ENCODE results near the gene PTPMT1.

DNA sequence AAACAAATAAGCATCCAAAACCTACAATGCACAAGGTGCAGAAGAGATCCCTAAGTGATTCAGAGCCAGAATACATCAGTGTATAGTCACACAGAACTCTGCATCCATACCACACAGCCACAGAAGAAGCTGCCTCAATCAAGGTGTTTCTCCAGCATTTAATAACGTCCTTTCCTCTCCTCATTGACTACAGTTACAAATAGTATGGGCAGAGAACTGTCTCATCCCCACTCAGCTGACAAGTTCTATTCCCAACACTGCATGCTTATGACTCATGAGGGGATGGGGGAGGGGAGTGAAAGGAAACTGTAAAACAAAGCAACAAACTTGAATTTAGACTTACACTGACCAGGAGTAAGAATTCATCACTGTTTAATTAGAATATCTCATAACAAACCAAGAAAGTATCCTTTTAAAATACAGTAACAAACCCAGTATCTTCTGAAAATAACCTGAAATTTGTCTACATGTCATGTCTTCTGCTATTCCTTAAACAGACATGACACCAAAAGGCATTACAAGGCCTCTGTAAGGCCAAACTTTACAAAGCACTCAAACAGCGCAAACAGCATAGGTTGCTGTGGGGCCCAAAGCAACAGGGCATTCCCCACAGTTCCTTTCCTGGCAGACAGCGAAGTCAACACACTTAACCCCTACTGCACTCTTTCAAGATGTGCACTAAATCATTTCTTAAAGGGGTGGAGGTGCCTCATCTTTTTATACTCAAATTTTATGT lies 41.7 kb upstream of the PTPMT1 start:
- no peak for TF ChIP-seq EZH2phosphoT487 (IDR thresholded peaks at IDR 0.05; ENCODE audit: low read depth)
- TF ChIP-seq, protein P1, sequence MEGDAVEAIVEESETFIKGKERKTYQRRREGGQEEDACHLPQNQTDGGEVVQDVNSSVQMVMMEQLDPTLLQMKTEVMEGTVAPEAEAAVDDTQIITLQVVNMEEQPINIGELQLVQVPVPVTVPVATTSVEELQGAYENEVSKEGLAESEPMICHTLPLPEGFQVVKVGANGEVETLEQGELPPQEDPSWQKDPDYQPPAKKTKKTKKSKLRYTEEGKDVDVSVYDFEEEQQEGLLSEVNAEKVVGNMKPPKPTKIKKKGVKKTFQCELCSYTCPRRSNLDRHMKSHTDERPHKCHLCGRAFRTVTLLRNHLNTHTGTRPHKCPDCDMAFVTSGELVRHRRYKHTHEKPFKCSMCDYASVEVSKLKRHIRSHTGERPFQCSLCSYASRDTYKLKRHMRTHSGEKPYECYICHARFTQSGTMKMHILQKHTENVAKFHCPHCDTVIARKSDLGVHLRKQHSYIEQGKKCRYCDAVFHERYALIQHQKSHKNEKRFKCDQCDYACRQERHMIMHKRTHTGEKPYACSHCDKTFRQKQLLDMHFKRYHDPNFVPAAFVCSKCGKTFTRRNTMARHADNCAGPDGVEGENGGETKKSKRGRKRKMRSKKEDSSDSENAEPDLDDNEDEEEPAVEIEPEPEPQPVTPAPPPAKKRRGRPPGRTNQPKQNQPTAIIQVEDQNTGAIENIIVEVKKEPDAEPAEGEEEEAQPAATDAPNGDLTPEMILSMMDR (IDR thresholded peaks at IDR 0.05; ENCODE audit: low read depth, low read length): no peak

Measured in OCI-LY3 (cell line).